Ectodermal cell (in vitro differentiated cells): Measurements from ENCODE around the gene ATG2A. TPM values are rescaled to one million over a fixed set of nuclear protein-coding genes. Genes with fewer than 3 reads are reported as not detected.

Experiments used
- H3K27ac ChIP-seq: 2 replicates; pipeline ENCODE4 v1.7.0; 2013; ENCODE audit warnings: mild to moderate bottlenecking, low read depth, low read length; ENCODE audit not compliant: insufficient read depth, poor library complexity, severe bottlenecking
- H3K27me3 ChIP-seq: 2 replicates; pipeline ENCODE4 v1.7.0; 2013; ENCODE audit warnings: mild to moderate bottlenecking, low read length; ENCODE audit not compliant: insufficient read depth, control insufficient read depth, poor library complexity, severe bottlenecking
- H3K36me3 ChIP-seq: one replicate; pipeline ENCODE4 v1.7.0; 2013; ENCODE audit warnings: low read length; ENCODE audit not compliant: control insufficient read depth, insufficient read depth
- H3K4me1 ChIP-seq: one replicate; pipeline ENCODE4 v1.7.0; 2013; ENCODE audit warnings: low read length; ENCODE audit not compliant: control insufficient read depth, insufficient read depth
- H3K4me3 ChIP-seq: 2 replicates; pipeline ENCODE4 v1.7.0; 2013; ENCODE audit warnings: low read depth, low read length, control low read depth; ENCODE audit not compliant: insufficient read depth
- H3K9me3 ChIP-seq: 2 replicates; pipeline ENCODE4 v1.7.0; 2013; ENCODE audit warnings: mild to moderate bottlenecking, low read length, moderate library complexity; ENCODE audit not compliant: control insufficient read depth
- WGBS, 2 experiments: methylation state at CpG; one replicate each; pipeline ENCODE4 v1.1.7; 2013; ENCODE audit warnings: missing lambda C conversion rate in 2 of 2; 5-methylcytosine and 5-hydroxymethylcytosine counted together
- polyA plus RNA-seq, 4 experiments: library from polyadenylated mRNA; stranded (reverse); fragments of 50-300 nt; gene quantifications; one replicate each; pipeline ENCODE4 v1.2.3, GENCODE V29; 2013

Gene ATG2A
- 16.8 TPM for polyA plus RNA-seq (2013, experiment 1 of 4)
- polyA plus RNA-seq (2013, experiment 2 of 4) = 18.1 TPM
- polyA plus RNA-seq (2013, experiment 3 of 4) = 15.4 TPM
- 15.5 TPM for polyA plus RNA-seq (2013, experiment 4 of 4)

DNA sequence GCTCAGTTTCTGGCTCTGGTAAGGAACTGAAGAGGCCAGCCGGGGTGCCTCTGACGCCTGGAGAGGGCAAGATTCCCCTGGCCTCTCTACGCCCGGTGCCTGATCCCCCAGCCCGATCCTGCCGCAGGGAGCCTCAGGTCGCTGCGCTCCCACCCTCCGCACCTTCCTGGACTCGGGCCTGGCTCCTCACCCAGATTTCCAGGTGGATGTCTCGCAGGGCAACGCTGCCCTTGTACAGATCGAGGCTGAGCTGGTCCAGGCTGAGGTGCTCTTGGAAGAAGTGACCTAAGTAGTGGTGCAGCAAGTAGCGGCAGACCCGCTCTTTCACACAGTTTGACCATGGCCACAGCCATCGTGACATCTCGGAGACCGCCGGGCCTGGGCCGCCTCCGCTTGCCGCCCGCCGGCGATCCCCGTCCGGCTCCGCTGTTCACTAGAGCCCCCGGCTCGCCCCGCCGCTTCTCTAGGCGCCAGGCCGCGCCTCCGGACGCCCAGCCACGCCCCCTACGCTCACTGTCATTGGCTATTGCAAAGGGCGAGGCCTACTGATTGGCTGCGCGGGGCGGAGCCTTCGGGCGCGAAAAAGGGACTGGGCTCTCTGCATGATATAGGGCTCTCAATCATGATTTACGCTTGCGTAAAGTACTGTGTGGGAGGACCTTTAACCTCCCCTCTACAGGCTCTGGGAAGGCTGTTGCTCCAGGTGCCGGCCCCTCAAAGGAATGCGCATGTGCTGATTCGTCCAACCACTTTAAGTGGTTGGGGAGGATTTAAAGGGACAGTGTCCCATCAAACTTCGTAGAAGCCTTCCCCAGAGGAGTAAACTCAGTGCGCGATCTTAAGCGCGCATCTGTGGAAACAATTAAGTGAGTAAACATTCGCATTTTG is at the start of gene ATG2A:
ATG2A (minus strand) TSS at position 435 of the 888 bp plus-strand sequence; CDS start at position 361, 74 bp downstream.
- H3K36me3 ChIP-seq = no peaks in the 10 kb centered on the region
- H3K4me1 ChIP-seq = peaks cover 13% of the 10 kb centered on the region
- H3K4me3 ChIP-seq = peak within 1 kb of the TSS; percentile 86
- no peaks in the 10 kb centered on the region for H3K9me3 ChIP-seq
- H3K27ac ChIP-seq = peak within 1 kb of the TSS; percentile 72
- no peaks in the 10 kb centered on the region for H3K27me3 ChIP-seq
- 0% methylated on average over 57 of the region's 57 CpGs for WGBS, 2 experiments

DNA sequence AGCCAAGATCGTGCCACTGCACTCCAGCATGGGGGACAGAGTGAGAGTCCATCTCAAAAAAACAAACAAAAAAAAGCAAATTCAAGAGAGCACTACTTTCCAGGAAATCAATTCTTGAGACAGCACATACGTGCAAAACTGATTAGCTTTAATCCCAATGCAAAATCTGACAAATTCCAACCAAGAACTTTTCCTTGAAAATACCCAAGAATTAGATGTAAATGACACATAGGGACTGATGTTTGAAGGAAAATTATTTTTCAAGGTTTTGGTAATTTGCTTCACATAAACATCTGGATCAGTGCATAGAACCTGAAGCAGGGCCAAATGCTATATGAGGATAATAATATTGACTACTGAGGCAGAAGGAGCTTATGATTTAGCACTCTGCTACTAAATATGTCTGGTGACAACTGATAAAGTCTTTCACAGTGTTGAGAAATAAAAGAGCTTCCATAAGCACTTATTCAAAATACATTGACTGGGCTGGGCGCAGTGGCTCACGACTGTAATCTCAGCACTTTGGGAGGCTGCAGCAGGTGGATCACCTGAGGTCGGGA is 46.1 kb upstream of the ATG2A start:
- no peaks in the 10 kb centered on the region for H3K36me3 ChIP-seq
- H3K27ac ChIP-seq = no peak overlapping the region
- H3K4me1 ChIP-seq = no peaks in the 10 kb centered on the region
- H3K9me3 ChIP-seq = no peaks in the 10 kb centered on the region
- H3K4me3 ChIP-seq = no peak overlapping the region
- no peaks in the 10 kb centered on the region for H3K27me3 ChIP-seq
- WGBS, 2 experiments = 90 to 94% methylated on average over 5 of the region's 5 CpGs

GRCh38 chr11:64960719-64961118 is 43.7 kb upstream of the ATG2A start:
- Histone ChIP-seq H3K36me3 (no peaks in the 10 kb centered on the region), H3K4me3 (no peak overlapping the region), H3K9me3 (no peaks in the 10 kb centered on the region), H3K4me1 (no peaks in the 10 kb centered on the region), H3K27me3 (no peaks in the 10 kb centered on the region), H3K27ac (no peak overlapping the region)
- 88 to 90% methylated on average over 4 of the region's 4 CpGs for WGBS, 2 experiments

DNA sequence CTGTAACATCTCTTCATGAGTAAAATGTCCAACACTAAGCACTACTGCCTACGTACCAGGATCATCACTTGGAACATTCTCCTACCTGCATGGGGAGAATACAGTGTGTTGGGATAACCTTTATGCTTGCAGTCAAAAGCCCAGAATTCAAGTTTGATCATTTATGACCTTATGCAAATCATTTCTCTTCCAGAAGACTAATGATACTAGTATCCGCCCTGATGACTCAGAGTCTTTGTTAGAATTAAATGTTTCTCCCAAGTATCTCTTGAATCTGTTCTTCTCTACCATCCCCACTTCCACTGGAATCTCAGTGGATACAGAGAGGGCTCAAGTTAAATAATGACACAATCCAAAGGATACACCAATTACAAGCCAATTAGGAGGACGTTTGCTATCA is 42.5 kb upstream of the ATG2A start:
- H3K4me1 ChIP-seq = no peaks in the 10 kb centered on the region
- no peak overlapping the region for H3K4me3 ChIP-seq
- H3K36me3 ChIP-seq = no peaks in the 10 kb centered on the region
- 82 to 92% methylated on average over 3 of the region's 3 CpGs for WGBS, 2 experiments
- H3K9me3 ChIP-seq = no peaks in the 10 kb centered on the region
- H3K27ac ChIP-seq = no peak overlapping the region
- H3K27me3 ChIP-seq = no peaks in the 10 kb centered on the region

GRCh38 chr11:64954201-64954600 is 37.2 kb upstream of the ATG2A start:
- 75 to 77% methylated on average over 5 of the region's 5 CpGs for WGBS, 2 experiments
- no peak overlapping the region for H3K27ac ChIP-seq

GRCh38 chr11:64951529-64951928 is 34.5 kb upstream of the ATG2A start:
- H3K27ac ChIP-seq = no peak overlapping the region
- no peaks in the 10 kb centered on the region for H3K36me3 ChIP-seq
- peaks cover 3% of the 10 kb centered on the region for H3K27me3 ChIP-seq
- no peaks in the 10 kb centered on the region for H3K4me1 ChIP-seq
- no peaks in the 10 kb centered on the region for H3K9me3 ChIP-seq
- no peak overlapping the region for H3K4me3 ChIP-seq
- WGBS, 2 experiments = 89 to 90% methylated on average over 4 of the region's 4 CpGs

More at GRCh38 chr11:64954201-64954600, 37.2 kb upstream of the ATG2A start:
- H3K27me3 ChIP-seq = peaks cover 3% of the 10 kb centered on the region
- no peaks in the 10 kb centered on the region for H3K9me3 ChIP-seq
- no peaks in the 10 kb centered on the region for H3K36me3 ChIP-seq
- H3K4me3 ChIP-seq = no peak overlapping the region
- H3K4me1 ChIP-seq = no peaks in the 10 kb centered on the region

- H3K4me1 ChIP-seq = no peaks in the 10 kb centered on the region
- no peaks in the 10 kb centered on the region for H3K36me3 ChIP-seq
- no peaks in the 10 kb centered on the region for H3K9me3 ChIP-seq
- WGBS, 2 experiments = 67 to 71% methylated on average over 5 of the region's 5 CpGs
- no peak overlapping the region for H3K27ac ChIP-seq
- H3K27me3 ChIP-seq = no peaks in the 10 kb centered on the region
- no peak overlapping the region for H3K4me3 ChIP-seq
These were observed 30.3 kb upstream of the ATG2A start for GRCh38 chr11:64947208-64947814.

DNA sequence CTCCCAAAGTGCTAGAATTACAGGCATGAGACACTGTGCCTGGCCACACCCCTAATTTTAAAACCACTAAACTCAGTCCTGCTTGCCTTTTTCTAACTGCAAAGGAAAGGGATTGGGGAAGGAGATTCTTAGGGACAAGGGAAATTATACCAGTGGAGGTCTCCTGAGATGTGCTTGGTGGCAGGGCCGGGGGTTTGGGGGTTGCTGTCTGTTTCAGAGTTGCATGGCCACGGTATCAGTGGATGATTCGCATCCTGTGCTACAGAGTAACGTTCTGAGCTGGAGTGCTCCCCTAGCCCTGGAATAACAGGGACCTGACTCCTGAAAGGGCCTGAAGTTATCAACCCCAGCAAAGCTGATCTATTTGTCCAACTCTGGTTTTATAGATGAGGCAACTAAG is 19.5 kb upstream of the ATG2A start:
- 87 to 90% methylated on average over 4 of the region's 4 CpGs for WGBS, 2 experiments
- H3K27ac ChIP-seq = no peak overlapping the region
- no peak overlapping the region for H3K4me3 ChIP-seq
- H3K36me3 ChIP-seq = no peaks in the 10 kb centered on the region
- peaks cover 14% of the 10 kb centered on the region for H3K4me1 ChIP-seq
- no peaks in the 10 kb centered on the region for H3K9me3 ChIP-seq
- no peaks in the 10 kb centered on the region for H3K27me3 ChIP-seq

GRCh38 chr11:64935359-64936081 is 18.5 kb upstream of the ATG2A start, which contains the start of gene GPHA2:
GPHA2 (minus strand) TSS chr11:64935893; CDS start chr11:64935460, 433 bp downstream.
- Histone ChIP-seq H3K4me3 (no peak within 1 kb of the TSS), H3K36me3 (no peaks in the 10 kb centered on the region), H3K27me3 (no peaks in the 10 kb centered on the region), H3K27ac (no peak within 1 kb of the TSS), H3K4me1 (peaks cover 14% of the 10 kb centered on the region), H3K9me3 (no peaks in the 10 kb centered on the region)
- 34 to 35% methylated on average over 14 of the region's 14 CpGs for WGBS, 2 experiments
